Measurements from ENCODE around the gene OR2B2. TPM values are rescaled to one million over a fixed set of nuclear protein-coding genes. Genes with fewer than 3 reads are reported as not detected.

OR2B2 gene
- total and polyA plus RNA-seq, 4 donors = not detected

DNA sequence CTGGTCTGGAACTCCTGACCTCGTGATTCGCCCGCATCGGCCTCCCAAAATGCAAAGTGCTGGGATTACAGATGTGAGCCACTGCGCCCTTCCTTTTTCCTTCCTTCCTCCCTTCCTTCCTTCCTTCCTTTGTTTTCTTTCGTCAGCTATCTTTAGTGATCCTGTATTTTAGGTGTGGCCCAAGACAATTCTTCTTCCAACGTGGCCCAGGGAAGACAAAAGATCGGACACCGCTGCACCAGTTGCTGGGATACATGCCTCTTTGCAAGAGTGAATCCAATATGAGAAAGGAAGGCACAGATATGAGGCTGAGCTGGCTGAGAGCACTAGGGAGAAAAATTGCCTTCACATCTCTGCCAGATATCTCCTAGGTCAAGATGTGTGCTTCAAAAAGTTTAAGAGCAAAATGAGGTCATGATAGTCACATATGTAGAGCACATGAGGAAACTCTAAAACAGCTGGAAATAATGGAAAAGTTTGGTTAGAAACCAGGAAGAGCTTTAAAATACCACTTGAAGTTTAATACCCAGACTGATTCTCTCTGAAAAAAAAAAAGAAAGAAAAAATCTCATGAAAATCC, 41.8 kb downstream of the OR2B2 start:
- Histone ChIP-seq H3K36me3 (ENCODE audit: control insufficient read depth, insufficient read depth, low read length) (no peaks in the 10 kb centered on the region), H3K27ac (ENCODE audit: low read depth, low read length) (no peak overlapping the region), H3K4me3 (ENCODE audit: low read depth, low read length) (no peak overlapping the region), H3K4me1 (ENCODE audit: control insufficient read depth, insufficient read depth, low read length) (peaks cover 40% of the 10 kb centered on the region), H3K27me3 (ENCODE audit: control insufficient read depth, insufficient read depth, low read length) (peaks cover 21% of the 10 kb centered on the region), H3K9me3 (ENCODE audit: control insufficient read depth, insufficient read depth, low read length) (no peaks in the 10 kb centered on the region)
- no peak for DNase-seq (ENCODE audit: low read depth in 4 of 6, low spot score in 6 of 6)
- WGBS (ENCODE audit: insufficient coverage) = 60% methylated on average over 6 of the region's 9 CpGs

DNA sequence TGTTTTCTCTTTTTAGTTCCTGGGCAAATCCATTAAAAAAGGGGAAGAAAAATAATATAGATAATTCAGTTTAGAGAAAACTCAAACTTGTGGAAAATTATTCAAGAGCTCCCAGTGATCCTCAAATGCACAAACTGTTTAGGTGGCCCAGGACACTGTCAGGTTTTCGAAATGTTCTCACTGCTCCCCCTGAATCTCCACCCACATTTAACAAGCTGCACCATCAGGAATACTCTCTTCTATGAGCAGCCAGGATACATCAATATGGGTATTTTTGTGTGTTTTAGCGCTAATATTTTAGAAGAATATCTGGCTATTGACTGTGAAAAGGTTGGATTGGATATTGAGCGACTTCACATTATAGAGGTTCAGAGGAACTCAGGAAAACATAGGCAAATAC, 43.9 kb downstream of the OR2B2 start:
- DNase-seq (ENCODE audit: low read depth in 4 of 6, low spot score in 6 of 6) = no peak
- Histone ChIP-seq H3K27me3 (ENCODE audit: control insufficient read depth, insufficient read depth, low read length) (peaks cover 16% of the 10 kb centered on the region), H3K4me1 (ENCODE audit: control insufficient read depth, insufficient read depth, low read length) (peaks cover 47% of the 10 kb centered on the region), H3K27ac (ENCODE audit: low read depth, low read length) (no peak overlapping the region), H3K36me3 (ENCODE audit: control insufficient read depth, insufficient read depth, low read length) (no peaks in the 10 kb centered on the region), H3K4me3 (ENCODE audit: low read depth, low read length) (no peak overlapping the region), H3K9me3 (ENCODE audit: control insufficient read depth, insufficient read depth, low read length) (no peaks in the 10 kb centered on the region)
- 100% methylated on average over 1 of the region's 3 CpGs for WGBS (ENCODE audit: insufficient coverage)

GRCh38 chr6:27867945-27868300, 44.3 kb downstream of the OR2B2 start:
- no peaks in the 10 kb centered on the region for H3K36me3 ChIP-seq (ENCODE audit: control insufficient read depth, insufficient read depth, low read length)
- H3K9me3 ChIP-seq (ENCODE audit: control insufficient read depth, insufficient read depth, low read length) = no peaks in the 10 kb centered on the region
- peak overlapping the region; percentile 87 for H3K4me3 ChIP-seq (ENCODE audit: low read depth, low read length)
- H3K27ac ChIP-seq (ENCODE audit: low read depth, low read length) = peak overlapping the region; percentile 90
- peaks cover 43% of the 10 kb centered on the region for H3K4me1 ChIP-seq (ENCODE audit: control insufficient read depth, insufficient read depth, low read length)
- peak in 2 of 6 donors; percentile 22 to 32 for DNase-seq (ENCODE audit: low read depth in 4 of 6, low spot score in 6 of 6)
- H3K27me3 ChIP-seq (ENCODE audit: control insufficient read depth, insufficient read depth, low read length) = peaks cover 12% of the 10 kb centered on the region
- no CpG with 5 or more reads among the region's 1 CpG for WGBS (ENCODE audit: insufficient coverage)

DNA sequence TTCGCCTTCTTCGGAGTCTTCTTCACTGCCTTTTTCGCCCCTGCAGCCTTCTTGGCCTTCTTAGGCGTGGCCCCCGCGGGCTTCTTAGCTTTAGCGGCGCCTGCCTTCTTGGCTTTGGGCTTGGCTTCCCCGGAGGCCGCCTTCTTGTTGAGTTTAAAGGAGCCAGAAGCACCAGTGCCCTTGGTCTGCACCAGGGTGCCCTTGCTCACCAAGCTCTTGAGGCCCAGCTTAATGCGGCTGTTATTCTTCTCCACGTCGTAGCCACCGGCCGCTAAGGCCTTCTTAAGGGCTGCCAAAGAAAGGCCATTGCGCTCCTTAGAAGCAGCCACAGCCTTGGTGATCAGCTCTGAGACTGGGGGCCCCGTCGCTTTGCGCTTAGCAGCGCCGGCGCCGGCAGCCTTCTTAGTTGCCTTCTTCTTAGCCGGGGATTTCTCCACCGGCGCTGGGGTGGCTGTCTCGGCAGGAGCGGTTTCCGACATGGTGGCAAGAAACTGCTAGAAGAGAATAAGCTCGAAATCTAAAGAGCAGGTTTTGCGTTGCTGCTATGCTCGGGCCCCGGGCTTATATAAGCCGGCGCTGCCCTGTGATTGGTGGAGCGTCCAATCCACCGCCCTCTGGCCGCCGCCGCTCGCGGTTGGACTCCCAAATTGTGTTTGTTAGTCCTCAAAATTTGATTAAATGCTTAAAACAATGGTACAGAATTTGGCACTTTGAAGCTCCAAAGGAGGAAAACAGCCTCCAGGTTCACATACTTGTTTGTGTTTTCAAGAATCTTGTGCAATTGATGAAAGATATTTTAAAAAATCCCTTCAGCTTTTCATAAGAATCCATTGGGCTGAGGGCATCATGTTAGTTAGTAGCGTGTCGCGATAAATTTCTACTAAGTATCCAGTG, 44.9 kb downstream of the OR2B2 start:
- Histone ChIP-seq H3K27me3 (ENCODE audit: control insufficient read depth, insufficient read depth, low read length) (peaks cover 10% of the 10 kb centered on the region), H3K9me3 (ENCODE audit: control insufficient read depth, insufficient read depth, low read length) (no peaks in the 10 kb centered on the region), H3K4me3 (ENCODE audit: low read depth, low read length) (peak overlapping the region; percentile 87), H3K36me3 (ENCODE audit: control insufficient read depth, insufficient read depth, low read length) (no peaks in the 10 kb centered on the region), H3K4me1 (ENCODE audit: control insufficient read depth, insufficient read depth, low read length) (peaks cover 44% of the 10 kb centered on the region), H3K27ac (ENCODE audit: low read depth, low read length) (peak overlapping the region; percentile 90)
- WGBS (ENCODE audit: insufficient coverage) = under 1% methylated on average over 38 of the region's 45 CpGs
- DNase-seq (ENCODE audit: low read depth in 4 of 6, low spot score in 6 of 6) = peak in 3 of 6 donors; percentile 49 to 90 (median 80)

DNA sequence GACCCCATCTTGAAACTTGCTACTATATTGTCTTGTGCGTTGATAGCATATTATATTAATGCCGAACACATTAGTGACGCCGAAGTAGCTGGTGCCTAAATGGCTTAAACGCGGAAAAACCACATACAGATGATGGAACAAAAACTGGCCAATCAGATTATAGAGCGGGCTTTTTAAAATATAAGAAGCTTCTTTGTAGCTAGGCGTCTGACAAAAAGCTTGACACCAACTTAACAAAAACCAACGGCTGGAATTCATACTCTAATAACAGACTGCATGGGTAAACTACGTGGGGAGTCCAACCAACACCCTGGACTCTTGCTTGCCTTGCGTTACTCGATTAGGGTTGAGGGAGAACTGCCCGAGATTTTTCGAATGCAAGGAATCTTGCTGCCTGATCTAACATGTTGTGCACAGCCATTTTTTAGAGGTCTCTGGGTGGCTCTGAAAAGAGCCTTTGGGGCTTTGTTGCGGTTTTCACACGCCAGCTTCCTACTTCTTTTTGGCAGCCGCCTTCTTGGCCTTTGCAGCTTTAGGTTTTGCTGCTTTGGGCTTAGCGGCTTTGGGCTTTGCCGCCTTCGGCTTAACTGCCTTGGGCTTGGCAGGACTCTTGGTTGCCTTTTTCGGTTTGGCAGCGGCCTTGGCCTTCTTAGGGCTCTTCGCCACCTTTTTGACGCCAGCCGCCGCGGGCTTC, 45.7 kb downstream of the OR2B2 start:
- H3K9me3 ChIP-seq (ENCODE audit: control insufficient read depth, insufficient read depth, low read length) = no peaks in the 10 kb centered on the region
- DNase-seq (ENCODE audit: low read depth in 4 of 6, low spot score in 6 of 6) = peak in 3 of 6 donors; percentile 76 to 94 (median 94)
- H3K27me3 ChIP-seq (ENCODE audit: control insufficient read depth, insufficient read depth, low read length) = peaks cover 10% of the 10 kb centered on the region
- peak overlapping the region; percentile 87 for H3K4me3 ChIP-seq (ENCODE audit: low read depth, low read length)
- peak overlapping the region; percentile 90 for H3K27ac ChIP-seq (ENCODE audit: low read depth, low read length)
- H3K36me3 ChIP-seq (ENCODE audit: control insufficient read depth, insufficient read depth, low read length) = no peaks in the 10 kb centered on the region
- under 1% methylated on average over 19 of the region's 27 CpGs for WGBS (ENCODE audit: insufficient coverage)
- peaks cover 43% of the 10 kb centered on the region for H3K4me1 ChIP-seq (ENCODE audit: control insufficient read depth, insufficient read depth, low read length)

- H3K27me3 ChIP-seq (ENCODE audit: control insufficient read depth, insufficient read depth, low read length) = peaks cover 10% of the 10 kb centered on the region
- WGBS (ENCODE audit: insufficient coverage) = 0% methylated on average over 16 of the region's 17 CpGs
- no peaks in the 10 kb centered on the region for H3K36me3 ChIP-seq (ENCODE audit: control insufficient read depth, insufficient read depth, low read length)
- H3K9me3 ChIP-seq (ENCODE audit: control insufficient read depth, insufficient read depth, low read length) = no peaks in the 10 kb centered on the region
- H3K4me3 ChIP-seq (ENCODE audit: low read depth, low read length) = peak overlapping the region; percentile 87
- DNase-seq (ENCODE audit: low read depth in 4 of 6, low spot score in 6 of 6) = peak in 1 of 6 donors; percentile 13
- peaks cover 39% of the 10 kb centered on the region for H3K4me1 ChIP-seq (ENCODE audit: control insufficient read depth, insufficient read depth, low read length)
- peak overlapping the region; percentile 90 for H3K27ac ChIP-seq (ENCODE audit: low read depth, low read length)
Measured at GRCh38 chr6:27865850-27866356, 46.3 kb downstream of the OR2B2 start.

- peaks cover 10% of the 10 kb centered on the region for H3K27me3 ChIP-seq (ENCODE audit: control insufficient read depth, insufficient read depth, low read length)
Measured at GRCh38 chr6:27864906-27865849, 47.0 kb downstream of the OR2B2 start.

GRCh38 chr6:27863962-27864905, 48.0 kb downstream of the OR2B2 start:
- WGBS (ENCODE audit: insufficient coverage) = 5% methylated on average over 47 of the region's 51 CpGs
- peaks cover 39% of the 10 kb centered on the region for H3K4me1 ChIP-seq (ENCODE audit: control insufficient read depth, insufficient read depth, low read length)
- no peaks in the 10 kb centered on the region for H3K9me3 ChIP-seq (ENCODE audit: control insufficient read depth, insufficient read depth, low read length)
- peak overlapping the region; percentile 87 for H3K4me3 ChIP-seq (ENCODE audit: low read depth, low read length)
- H3K27me3 ChIP-seq (ENCODE audit: control insufficient read depth, insufficient read depth, low read length) = peaks cover 10% of the 10 kb centered on the region
- H3K27ac ChIP-seq (ENCODE audit: low read depth, low read length) = peak overlapping the region; percentile 95
- peak in 2 of 6 donors; percentile 32 to 35 for DNase-seq (ENCODE audit: low read depth in 4 of 6, low spot score in 6 of 6)
- H3K36me3 ChIP-seq (ENCODE audit: control insufficient read depth, insufficient read depth, low read length) = no peaks in the 10 kb centered on the region

More at GRCh38 chr6:27864906-27865849, 47.0 kb downstream of the OR2B2 start:
- H3K4me1 ChIP-seq (ENCODE audit: control insufficient read depth, insufficient read depth, low read length) = peaks cover 39% of the 10 kb centered on the region
- H3K4me3 ChIP-seq (ENCODE audit: low read depth, low read length) = peak overlapping the region; percentile 87
- peak; percentile 89 to 99 (median 96) for DNase-seq (ENCODE audit: low read depth in 4 of 6, low spot score in 6 of 6)
- H3K9me3 ChIP-seq (ENCODE audit: control insufficient read depth, insufficient read depth, low read length) = no peaks in the 10 kb centered on the region
- 0% methylated on average over 55 of the region's 58 CpGs for WGBS (ENCODE audit: insufficient coverage)
- no peaks in the 10 kb centered on the region for H3K36me3 ChIP-seq (ENCODE audit: control insufficient read depth, insufficient read depth, low read length)
- peak overlapping the region; percentile 95 for H3K27ac ChIP-seq (ENCODE audit: low read depth, low read length)

Measured in spinal cord (tissue), 10 donors.